DMS153 treated with DMSO at 0.1 percent for 48 hours (cell line): Measurements from ENCODE around the gene RABIF.

Source experiments
- DNase-seq: peaks from one replicate; lab custom pipeline; 2025; ENCODE audit not compliant: unreplicated experiment; lab: John Stamatoyannopoulos, UW

RABIF gene

DNA sequence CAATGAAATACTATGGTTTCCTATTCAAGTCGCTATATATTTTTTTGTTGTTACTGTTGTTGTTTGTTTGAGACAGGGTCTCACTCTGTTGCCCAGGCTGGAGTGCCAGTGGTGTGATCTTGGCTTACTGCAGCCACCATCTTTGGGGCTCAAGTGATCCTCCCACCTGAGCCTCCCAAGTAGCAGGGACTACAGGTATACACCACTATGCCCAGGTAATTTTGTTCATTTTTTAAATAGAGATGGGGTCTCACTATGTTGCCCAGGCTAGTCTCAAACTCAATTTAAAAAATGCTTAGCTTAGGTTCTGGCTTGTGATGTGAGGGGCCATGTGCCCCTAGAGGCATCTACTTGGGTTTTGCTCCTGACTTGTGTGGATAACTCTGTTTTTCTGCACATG is 9.8 kb downstream of the RABIF start:
- DNase-seq: no peak

DNA sequence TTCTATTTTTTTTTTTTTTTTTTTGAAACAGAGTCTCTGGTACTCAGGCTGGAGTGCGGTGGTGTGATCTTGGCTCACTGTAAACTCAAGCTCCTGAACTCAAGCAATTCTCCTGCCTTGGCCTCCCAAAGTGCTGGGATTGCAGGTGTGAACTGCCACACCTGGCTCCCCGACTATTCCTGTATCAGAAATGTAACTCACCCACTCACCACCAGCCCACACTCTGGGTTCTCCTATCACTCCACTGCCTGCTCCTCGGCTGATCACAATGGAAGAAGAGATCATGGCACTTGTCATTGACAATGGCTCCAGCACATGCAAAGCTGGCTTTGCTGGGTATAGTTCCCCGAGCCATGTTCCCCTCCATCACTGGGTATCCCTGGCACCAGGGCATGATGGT is 15.9 kb downstream of the RABIF start:
- DNase-seq: no peak

GRCh38 chr1:202871367-202871766 is 17.6 kb downstream of the RABIF start:
- no peak for DNase-seq

DNA sequence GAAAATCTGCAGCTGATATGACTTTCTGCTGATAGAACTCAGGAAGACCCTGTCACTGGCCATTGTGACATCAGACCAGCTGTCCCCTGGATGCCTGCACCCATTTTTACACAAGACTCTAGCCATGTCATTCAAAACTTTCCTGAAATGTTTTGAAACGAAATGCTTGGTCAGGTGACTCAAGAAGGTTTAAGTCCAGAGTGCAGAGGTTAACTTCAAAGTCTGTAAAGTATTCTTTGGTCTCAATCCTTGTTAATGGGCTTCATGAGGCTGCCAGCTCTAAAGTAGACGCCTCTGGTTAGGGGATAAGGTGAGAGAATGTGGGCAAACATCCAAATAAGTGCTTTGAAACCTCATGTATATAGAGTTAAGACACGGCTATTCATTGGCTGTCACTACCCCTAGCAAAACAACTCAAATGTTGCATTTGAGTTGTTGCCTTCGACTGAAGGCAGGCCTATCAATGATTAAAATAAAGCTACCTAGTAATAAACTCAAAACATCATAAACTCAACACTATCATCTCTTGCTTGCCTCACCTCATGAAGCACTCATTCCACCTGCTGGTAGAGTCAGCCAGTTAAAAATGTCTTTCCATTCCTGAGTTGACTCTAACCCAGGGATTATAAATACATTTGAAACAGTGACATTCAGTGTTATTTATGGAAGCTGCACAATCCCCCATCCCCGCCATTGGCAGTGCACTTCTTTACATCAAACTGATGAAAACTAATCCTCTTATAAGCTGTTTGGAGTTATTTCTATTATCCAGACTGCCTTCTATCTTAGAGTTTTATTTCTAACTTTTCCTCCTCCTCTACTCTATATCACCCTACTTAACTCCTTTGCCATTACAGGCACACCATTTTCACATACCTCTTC is 26.0 kb downstream of the RABIF start:
- no peak for DNase-seq

DNA sequence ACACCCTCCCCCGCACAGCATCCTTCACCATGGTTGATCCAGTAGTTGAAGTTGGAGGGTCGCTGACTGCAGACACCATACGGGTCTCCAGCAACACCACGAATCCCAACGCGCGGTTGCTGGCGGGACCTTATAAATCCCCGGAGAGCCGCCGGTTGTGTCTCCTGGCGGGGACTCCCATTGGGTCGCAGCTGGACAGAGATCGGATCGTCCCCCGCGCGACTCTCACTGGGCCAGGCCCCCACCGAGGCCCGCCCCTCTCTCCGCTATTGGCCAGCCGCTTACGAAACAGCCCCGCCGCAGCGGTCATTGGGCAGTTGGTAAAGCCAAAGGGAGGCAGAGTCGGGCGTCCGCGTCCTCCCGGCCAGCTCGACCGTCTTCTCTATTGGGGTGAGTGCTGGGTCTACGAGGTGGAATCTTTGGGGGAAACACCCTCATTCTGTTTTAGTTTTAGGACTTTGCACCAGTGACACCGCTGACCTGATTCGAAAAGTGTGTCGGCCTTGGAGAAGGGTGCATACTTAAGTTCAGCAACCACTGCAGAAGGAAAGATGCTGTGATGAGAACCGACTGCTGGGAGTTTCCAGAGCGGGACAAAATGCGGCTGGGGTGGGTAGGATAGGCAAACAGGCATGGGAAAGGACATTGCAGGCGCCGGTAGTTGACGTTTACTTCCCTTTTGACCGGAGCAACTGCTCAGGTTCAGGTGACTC is 27.4 kb downstream of the RABIF start:
- DNase-seq: peak; percentile 93

DNA sequence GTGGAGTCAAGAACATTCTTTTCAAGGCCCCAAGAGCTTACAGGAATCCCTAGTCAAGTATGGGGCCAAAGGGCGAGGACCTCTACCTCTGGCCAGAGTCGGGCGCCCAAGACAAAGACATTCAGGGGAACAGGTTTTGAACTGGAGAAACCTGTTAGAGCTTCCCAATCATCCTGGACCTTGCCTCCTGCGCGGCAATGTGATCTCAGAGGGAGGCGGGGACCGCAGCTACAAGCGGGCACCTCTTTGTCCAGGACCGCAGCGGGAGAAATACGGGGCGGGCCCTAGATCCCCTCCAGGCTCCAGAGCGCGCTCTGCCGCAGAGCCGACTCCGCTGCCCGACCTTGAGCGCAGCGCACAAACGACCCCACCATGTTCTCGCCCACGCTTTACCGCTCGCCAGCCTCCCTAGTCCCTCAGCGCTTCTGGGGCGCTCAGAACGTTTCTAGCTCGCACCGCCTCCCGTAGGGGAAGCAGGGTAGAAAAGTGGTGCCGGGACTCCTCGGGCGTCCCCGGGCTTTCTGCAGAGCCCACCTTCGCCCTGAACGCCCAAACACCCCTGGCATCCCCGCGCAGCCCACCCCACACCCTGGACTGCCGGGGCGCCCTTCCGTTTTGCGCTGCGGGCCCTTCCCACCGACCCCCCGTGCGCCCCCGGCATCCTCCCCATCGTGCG is 28.1 kb downstream of the RABIF start:
- peak; percentile 68 for DNase-seq

DNA sequence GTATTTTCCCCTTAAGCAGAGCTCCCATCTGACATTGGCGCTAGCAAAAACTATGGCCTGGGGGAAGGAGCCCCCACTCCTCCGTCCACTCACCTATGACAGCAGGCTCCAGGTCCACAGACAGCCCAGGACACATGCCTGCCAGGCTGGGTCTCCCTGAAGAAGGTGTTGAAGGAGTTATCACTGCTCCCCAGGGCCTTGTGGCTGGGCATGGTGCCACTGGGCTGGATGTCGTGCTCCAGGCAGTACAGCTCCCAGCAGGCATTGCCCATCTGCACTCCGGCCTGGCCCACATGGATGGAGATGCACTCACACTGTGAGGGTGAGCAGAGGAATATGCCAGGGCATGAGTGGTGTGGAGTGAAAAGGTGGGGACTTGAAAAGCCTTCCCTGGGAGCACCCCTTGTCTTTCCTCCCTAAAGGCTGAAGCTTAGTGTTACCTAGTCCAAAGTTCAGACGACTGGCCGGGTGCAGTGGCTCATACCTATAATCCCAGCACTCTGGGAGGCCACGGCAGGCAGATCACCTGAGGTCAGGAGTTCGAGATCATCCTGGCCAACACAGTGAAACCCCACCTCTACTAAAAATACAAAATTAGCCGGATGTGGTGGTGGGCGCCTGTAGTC is 30.0 kb downstream of the RABIF start:
- no peak for DNase-seq

DNA sequence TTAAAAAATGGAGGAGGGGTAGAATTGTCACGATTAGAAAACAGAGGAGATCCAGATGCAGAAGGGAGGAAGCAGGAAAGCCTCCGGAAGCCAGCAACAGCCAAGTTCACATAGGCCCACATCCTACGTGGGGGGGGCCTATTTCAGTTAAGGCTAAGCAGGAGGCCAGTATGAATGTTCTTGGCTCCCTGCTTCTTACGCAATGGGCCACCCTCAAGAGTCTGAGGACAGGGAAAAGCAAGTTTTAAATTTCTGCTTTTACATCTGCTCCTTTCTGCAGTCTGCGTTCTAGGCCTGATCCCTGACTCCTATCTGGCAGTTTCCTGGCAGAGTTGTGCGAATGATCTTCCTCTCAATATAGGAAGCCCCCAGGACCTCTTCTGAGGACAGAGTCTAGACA is 30.6 kb downstream of the RABIF start:
- DNase-seq: no peak

DNA sequence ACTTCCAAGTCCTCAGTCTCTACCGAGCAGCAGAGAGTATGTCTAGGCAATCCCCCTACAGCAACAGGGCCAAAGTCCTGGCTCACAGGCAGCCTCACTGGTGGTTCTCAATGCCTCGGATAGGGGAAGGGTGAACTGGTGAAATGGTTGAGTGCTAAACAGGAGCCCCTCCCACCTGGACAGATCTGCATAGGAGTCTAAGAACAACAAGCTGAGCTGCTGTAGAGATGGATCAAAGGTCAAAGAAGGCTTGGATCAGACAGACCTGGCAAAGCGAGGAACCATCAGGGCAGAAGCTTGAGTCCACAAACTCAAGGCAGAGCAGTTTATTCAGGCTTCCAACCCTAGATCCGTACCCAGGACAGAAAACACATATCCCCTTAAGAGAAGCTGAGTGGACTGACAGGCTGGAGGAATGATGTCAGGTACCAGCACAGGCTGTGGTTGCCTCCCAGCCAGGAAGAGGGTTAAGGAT is 31.8 kb downstream of the RABIF start:
- no peak for DNase-seq

DNA sequence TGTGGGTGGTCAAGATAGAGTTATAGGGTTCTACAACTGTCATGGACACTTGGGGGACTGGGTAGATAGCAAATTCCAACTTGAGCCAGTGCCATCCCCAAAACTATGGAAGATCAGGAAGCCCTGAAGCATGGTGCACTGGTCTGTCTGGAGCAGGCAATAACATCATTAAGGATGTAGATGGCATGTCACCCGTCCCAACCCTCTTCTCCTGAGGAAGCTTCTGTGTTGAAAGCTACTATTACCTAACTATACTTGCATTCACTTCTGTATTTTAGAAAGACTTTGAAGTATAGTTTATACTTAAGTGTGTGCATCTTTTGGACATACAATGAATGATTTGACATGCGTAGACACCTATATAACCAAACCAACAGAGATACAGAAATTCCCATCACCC is 32.9 kb downstream of the RABIF start:
- no peak for DNase-seq

DNA sequence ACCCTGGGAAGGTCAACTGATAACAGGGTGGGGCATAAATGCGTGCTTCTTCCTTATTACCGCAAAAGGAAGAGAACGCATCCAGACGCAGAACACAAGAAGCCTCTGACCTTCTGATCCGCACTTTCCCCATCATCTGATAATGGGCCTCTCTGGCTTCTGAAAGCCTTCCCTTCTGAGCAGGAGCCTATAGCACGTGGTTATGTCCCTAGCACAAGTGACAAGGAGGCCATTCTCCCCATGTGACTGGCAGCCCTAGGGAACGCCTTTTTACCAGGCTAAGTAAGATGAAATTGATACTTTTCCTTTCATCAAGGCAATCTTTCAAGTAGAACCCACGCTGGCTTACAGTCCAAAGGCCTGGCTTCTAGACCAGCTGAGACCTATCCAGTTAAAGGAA is 34.2 kb downstream of the RABIF start:
- DNase-seq: no peak

DNA sequence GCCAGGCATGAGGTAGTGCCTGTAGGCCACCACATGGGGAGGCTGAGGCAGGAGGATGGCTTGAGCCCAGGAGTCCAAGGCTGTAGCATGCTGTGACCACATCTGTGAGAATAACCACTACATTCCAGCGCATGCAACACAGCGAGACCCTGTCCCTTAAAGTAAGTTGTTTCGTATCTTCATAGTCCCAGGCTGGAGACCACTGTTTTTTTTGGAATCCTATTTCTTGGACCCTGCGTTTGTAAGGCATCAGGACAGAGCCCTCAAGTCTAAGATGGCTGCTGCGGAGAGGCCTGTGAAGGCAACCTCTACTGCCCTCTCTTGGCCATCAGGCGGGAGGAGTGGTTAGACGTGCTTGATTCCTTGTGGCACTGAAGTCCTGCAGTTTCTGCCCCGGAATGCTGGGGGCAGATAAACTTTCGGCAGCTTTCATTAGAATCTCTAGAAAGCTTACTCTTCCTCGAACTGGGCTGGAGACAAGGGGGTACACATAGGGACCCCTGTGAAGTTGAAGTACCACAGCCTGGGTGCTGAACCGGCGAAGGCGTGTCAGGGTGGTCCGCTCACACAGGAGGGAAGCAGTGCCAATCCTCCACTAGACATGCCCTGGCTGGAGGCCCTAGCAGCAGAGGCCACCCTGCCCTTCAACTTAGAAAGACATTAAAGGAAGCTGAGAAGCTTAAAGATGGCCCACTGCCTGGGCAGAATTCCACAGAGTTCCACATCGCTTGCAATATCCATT is 36.6 kb downstream of the RABIF start:
- DNase-seq: no peak

DNA sequence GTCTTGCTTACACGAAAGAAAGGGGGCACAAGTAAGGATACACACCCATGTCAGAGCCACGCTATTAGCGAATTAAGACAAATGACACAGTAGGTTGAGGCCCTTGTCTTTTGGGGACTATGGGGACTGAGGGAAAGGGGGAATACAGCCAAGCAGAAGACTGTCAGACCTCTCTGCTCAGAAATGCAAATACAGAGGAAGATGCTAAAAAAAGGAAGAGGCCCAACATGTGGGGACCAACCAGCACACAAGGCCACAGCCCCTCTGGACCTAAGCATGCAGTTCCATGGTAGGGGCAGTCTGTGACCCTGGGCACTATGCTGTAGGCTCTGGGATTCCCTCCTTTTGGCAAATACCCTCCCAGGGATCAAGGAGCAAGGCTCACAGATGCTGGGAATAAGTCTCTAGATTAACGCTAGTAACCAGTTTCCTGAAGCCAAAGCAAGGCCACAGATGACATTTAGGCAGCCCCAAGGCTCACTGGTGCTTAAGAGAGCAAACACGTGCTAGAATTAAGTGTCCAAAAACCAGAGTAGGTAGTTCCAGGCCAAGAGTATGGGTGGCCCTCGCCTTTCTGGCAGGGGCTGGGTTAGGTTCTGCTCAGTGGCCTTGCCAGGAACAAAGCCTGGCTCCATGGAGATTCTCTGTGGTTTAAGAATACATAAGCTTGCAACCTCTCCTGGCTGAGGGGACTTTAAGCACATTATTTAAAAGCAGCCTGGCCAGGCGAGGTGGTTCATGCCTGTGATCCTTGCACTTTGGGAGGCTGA is 38.2 kb downstream of the RABIF start:
- no peak for DNase-seq

GRCh38 chr1:202848191-202848542 is 40.8 kb downstream of the RABIF start:
- DNase-seq: no peak

GRCh38 chr1:202844935-202845334 is 44.0 kb downstream of the RABIF start:
- DNase-seq: no peak

DNA sequence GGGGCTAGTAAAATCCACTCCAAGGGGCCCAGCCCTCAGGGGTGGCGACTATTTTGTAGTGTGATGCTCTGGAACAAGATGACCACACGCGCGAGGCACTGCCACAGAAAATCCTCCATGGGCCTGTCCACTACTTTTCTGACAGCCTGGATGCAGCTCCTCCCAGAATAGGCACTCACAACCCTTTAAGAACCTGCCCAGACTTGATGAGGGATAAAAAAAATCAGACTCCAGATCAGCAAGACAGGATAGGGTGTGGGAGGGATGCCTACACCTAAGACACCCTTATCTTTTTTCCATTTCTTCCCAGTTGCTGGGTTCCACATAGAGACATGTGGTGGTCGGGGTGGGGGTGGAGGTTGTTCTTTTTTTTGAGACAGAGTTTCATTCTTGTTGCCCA is 44.7 kb downstream of the RABIF start:
- DNase-seq: no peak

- DNase-seq: no peak
These were observed 45.9 kb downstream of the RABIF start for GRCh38 chr1:202843081-202843480.

- no peak for DNase-seq
These were observed 51.1 kb downstream of the RABIF start for GRCh38 chr1:202837746-202838262.

DNA sequence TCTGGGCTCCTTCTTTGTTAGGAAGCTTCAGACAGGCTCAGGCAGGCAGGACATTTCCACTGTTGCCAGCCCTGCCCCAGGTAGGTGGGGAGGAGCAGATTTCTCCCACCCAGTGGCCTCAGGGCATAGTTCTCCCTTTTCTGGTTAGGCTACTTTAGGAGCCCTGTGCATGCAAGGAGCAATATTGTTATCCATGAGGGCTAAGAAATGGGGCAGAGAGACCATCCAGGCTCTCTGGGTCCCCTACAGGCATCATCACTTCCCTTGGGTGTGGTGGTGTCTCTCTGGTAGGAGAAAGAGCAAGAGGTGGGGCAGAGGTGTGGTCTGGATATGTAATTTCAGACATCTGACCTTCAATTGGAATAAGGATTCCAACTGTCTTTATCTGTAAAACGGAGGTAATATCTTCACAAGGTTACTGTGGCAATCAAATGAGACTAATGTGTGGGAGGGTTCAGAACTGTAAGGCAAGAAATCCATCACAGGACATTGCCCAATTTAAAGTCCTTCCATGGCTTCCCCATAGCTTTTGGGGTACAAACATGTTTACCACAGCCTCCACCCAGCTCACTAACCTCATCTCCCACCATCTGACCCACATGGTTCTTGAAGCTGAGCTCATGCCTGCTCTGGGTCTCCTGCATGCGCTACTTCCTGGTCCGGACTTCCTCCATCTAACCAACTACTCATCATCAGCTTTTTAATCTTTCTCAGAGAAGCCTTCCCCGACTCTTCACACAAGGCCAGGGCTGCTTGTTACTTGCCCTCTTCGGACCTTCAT is 52.1 kb downstream of the RABIF start:
- no peak for DNase-seq
